Transverse colon (tissue), 4 donors: ENCODE results near the gene EYS.

Experiments
- EP300 ChIP-seq: sonication (generic); formaldehyde crosslinking; IDR thresholded peaks from one replicate; pipeline ENCODE4 v1.6.1; 2017; ENCODE audit warnings: antibody characterized with exemption, low read depth
- POLR2AphosphoS5 ChIP-seq, 3 donors: sonication (generic); formaldehyde crosslinking; IDR thresholded peaks; one replicate each; pipeline ENCODE4 v1.6.1; 2016; ENCODE audit warnings: antibody characterized with exemption in 3 of 3
- TF ChIP-seq, protein P1 (sequence below), 5 experiments: fragments of 200-600 bp in 3 of 5; fragments of 450-650 bp in 2 of 5; sonication (generic) in 3 of 5; IDR thresholded peaks; 1 replicate in 2 of 5; 2 replicates in 3 of 5; pipeline ENCODE4 v1.5.1; 2016 to 2017; ENCODE audit warnings: antibody characterized with exemption in 5 of 5, inconsistent platforms in 3 of 5, mild to moderate bottlenecking in 2 of 5, moderate library complexity in 1 of 5

DNA sequence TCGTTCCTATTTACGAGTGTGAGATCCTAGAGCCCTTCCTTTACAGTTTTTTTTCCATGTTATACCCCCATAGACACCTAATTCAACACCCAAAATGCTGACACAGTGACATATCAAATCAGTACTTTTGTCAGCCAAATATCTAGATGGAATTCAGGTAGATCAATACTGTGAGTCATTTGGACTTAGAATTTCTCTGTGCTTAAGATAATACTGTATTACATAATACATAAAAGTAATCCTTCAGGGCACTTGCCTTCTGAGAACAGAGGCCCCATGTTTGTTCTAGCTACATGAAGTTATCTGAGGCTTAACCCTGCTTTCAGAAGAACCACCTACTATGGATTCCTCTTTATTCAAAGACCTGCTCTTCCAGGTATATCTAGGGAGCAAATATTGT is 1448.3 kb downstream of the EYS start:
- TF ChIP-seq, protein P1, sequence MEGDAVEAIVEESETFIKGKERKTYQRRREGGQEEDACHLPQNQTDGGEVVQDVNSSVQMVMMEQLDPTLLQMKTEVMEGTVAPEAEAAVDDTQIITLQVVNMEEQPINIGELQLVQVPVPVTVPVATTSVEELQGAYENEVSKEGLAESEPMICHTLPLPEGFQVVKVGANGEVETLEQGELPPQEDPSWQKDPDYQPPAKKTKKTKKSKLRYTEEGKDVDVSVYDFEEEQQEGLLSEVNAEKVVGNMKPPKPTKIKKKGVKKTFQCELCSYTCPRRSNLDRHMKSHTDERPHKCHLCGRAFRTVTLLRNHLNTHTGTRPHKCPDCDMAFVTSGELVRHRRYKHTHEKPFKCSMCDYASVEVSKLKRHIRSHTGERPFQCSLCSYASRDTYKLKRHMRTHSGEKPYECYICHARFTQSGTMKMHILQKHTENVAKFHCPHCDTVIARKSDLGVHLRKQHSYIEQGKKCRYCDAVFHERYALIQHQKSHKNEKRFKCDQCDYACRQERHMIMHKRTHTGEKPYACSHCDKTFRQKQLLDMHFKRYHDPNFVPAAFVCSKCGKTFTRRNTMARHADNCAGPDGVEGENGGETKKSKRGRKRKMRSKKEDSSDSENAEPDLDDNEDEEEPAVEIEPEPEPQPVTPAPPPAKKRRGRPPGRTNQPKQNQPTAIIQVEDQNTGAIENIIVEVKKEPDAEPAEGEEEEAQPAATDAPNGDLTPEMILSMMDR (IDR thresholded peaks at IDR 0.05) = no peak
- TF ChIP-seq EP300 = no peak
- no peak for TF ChIP-seq POLR2AphosphoS5 (IDR thresholded peaks at IDR 0.05)
